Measurements from ENCODE around the gene SNX5.

SNX5 gene

GRCh38 chr20:17934141-17934862 is 34.3 kb downstream of the SNX5 start:
- Histone ChIP-seq H3K36me3 (ENCODE audit: insufficient read depth, low read length) (no peaks in the 10 kb centered on the region), H3K4me1 (ENCODE audit: insufficient read depth, low read length) (peaks cover 30% of the 10 kb centered on the region), H3K9me3 (ENCODE audit: control insufficient read depth, insufficient read depth, low read length) (no peaks in the 10 kb centered on the region), H3K9ac (ENCODE audit: low read depth, low read length) (no peak overlapping the region)

DNA sequence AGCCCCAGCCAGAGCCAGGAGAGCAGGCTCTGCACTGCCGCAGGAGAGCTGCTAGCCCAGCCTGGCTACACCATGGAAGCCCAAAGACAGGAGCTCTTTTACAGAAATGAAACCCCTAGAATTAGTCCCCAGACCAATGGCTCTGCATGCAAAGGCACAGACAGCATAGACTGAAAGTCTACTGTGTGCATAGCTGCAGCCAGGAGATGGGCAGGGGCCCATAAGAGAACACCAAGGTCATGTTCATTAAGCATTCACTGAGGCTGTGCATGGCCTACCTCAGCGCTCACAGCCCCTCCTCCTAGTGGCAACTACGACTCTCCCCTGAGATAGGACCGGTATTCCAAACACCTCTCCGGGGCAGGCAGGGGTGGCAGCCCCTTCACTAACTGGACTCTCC is 34.9 kb downstream of the SNX5 start:
- H3K36me3 ChIP-seq (ENCODE audit: insufficient read depth, low read length): no peaks in the 10 kb centered on the region
- H3K9me3 ChIP-seq (ENCODE audit: control insufficient read depth, insufficient read depth, low read length): no peaks in the 10 kb centered on the region
- no peak overlapping the region for H3K9ac ChIP-seq (ENCODE audit: low read depth, low read length)
- peaks cover 30% of the 10 kb centered on the region for H3K4me1 ChIP-seq (ENCODE audit: insufficient read depth, low read length)

GRCh38 chr20:17933121-17933520 is 35.5 kb downstream of the SNX5 start:
- Histone ChIP-seq H3K4me1 (ENCODE audit: insufficient read depth, low read length) (peaks cover 29% of the 10 kb centered on the region), H3K36me3 (ENCODE audit: insufficient read depth, low read length) (no peaks in the 10 kb centered on the region), H3K9me3 (ENCODE audit: control insufficient read depth, insufficient read depth, low read length) (no peaks in the 10 kb centered on the region), H3K9ac (ENCODE audit: low read depth, low read length) (no peak overlapping the region)

- no peaks in the 10 kb centered on the region for H3K9me3 ChIP-seq (ENCODE audit: control insufficient read depth, insufficient read depth, low read length)
- no peak overlapping the region for H3K9ac ChIP-seq (ENCODE audit: low read depth, low read length)
- H3K36me3 ChIP-seq (ENCODE audit: insufficient read depth, low read length): no peaks in the 10 kb centered on the region
- peaks cover 27% of the 10 kb centered on the region for H3K4me1 ChIP-seq (ENCODE audit: insufficient read depth, low read length)
Measured at GRCh38 chr20:17932396-17932795, 36.2 kb downstream of the SNX5 start.

- no peaks in the 10 kb centered on the region for H3K36me3 ChIP-seq (ENCODE audit: insufficient read depth, low read length)
- no peaks in the 10 kb centered on the region for H3K9me3 ChIP-seq (ENCODE audit: control insufficient read depth, insufficient read depth, low read length)
- no peak overlapping the region for H3K9ac ChIP-seq (ENCODE audit: low read depth, low read length)
- H3K4me1 ChIP-seq (ENCODE audit: insufficient read depth, low read length): peaks cover 19% of the 10 kb centered on the region
Measured at GRCh38 chr20:17931513-17931912, 37.1 kb downstream of the SNX5 start.

GRCh38 chr20:17928633-17929311 is 39.8 kb downstream of the SNX5 start:
- no peak overlapping the region for H3K9ac ChIP-seq (ENCODE audit: low read depth, low read length)
- H3K4me1 ChIP-seq (ENCODE audit: insufficient read depth, low read length): peaks cover 6% of the 10 kb centered on the region
- H3K36me3 ChIP-seq (ENCODE audit: insufficient read depth, low read length): no peaks in the 10 kb centered on the region
- H3K9me3 ChIP-seq (ENCODE audit: control insufficient read depth, insufficient read depth, low read length): no peaks in the 10 kb centered on the region

GRCh38 chr20:17928211-17928611 is 40.4 kb downstream of the SNX5 start:
- Histone ChIP-seq H3K9ac (ENCODE audit: low read depth, low read length) (no peak overlapping the region), H3K36me3 (ENCODE audit: insufficient read depth, low read length) (no peaks in the 10 kb centered on the region), H3K4me1 (ENCODE audit: insufficient read depth, low read length) (peaks cover 6% of the 10 kb centered on the region), H3K9me3 (ENCODE audit: control insufficient read depth, insufficient read depth, low read length) (no peaks in the 10 kb centered on the region)

DNA sequence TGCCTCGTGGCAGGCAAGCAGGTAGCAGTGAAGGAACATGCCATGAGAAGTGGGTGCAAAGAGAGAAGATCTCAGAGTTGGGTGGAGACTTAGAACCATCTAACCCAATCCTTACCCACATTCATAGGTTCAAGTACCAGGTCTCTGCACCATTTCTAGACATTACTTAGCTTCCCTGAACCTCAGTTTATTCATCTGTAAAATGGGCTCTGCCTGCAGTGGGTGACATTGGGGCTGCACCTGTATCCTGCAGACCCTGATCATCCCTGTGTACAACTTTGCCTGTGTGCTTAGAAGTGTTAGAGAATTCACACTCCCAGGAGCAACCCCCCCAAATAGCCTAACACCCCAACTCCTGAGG is 42.7 kb downstream of the SNX5 start:
- Histone ChIP-seq H3K9ac (ENCODE audit: low read depth, low read length) (no peak overlapping the region), H3K36me3 (ENCODE audit: insufficient read depth, low read length) (no peaks in the 10 kb centered on the region), H3K4me1 (ENCODE audit: insufficient read depth, low read length) (peaks cover 6% of the 10 kb centered on the region), H3K9me3 (ENCODE audit: control insufficient read depth, insufficient read depth, low read length) (no peaks in the 10 kb centered on the region)

- H3K9ac ChIP-seq (ENCODE audit: low read depth, low read length): no peak overlapping the region
- H3K36me3 ChIP-seq (ENCODE audit: insufficient read depth, low read length): no peaks in the 10 kb centered on the region
- H3K4me1 ChIP-seq (ENCODE audit: insufficient read depth, low read length): peaks cover 6% of the 10 kb centered on the region
- H3K9me3 ChIP-seq (ENCODE audit: control insufficient read depth, insufficient read depth, low read length): no peaks in the 10 kb centered on the region
Measured at GRCh38 chr20:17925141-17925939, 43.3 kb downstream of the SNX5 start.

- Histone ChIP-seq H3K9me3 (ENCODE audit: control insufficient read depth, insufficient read depth, low read length) (no peaks in the 10 kb centered on the region), H3K9ac (ENCODE audit: low read depth, low read length) (no peak overlapping the region), H3K4me1 (ENCODE audit: insufficient read depth, low read length) (no peaks in the 10 kb centered on the region), H3K36me3 (ENCODE audit: insufficient read depth, low read length) (no peaks in the 10 kb centered on the region)
Measured at GRCh38 chr20:17921774-17922173, 46.8 kb downstream of the SNX5 start.

DNA sequence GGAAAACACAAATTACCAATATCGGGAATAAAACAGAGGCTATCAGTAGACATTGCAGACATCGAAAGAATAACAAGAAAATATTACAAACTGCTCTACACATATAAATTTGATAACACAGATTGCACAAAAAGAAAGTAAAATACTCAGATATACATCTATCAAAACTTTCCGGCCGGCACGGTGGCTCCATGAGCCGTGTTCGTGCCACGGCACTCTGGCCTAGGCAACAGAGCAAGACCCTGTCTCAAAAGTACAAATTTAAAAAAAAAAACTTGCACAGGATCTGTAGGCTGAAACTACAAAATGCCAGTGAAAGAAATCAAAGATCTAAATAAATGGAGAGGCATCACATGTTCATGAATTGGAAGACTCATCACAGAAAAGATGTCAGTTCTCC is 49.4 kb downstream of the SNX5 start:
- H3K36me3 ChIP-seq (ENCODE audit: insufficient read depth, low read length): no peaks in the 10 kb centered on the region
- H3K4me1 ChIP-seq (ENCODE audit: insufficient read depth, low read length): no peaks in the 10 kb centered on the region
- H3K9ac ChIP-seq (ENCODE audit: low read depth, low read length): no peak overlapping the region
- H3K9me3 ChIP-seq (ENCODE audit: control insufficient read depth, insufficient read depth, low read length): no peaks in the 10 kb centered on the region

GRCh38 chr20:17917832-17918618 is 50.6 kb downstream of the SNX5 start:
- H3K4me1 ChIP-seq (ENCODE audit: insufficient read depth, low read length): no peaks in the 10 kb centered on the region
- no peaks in the 10 kb centered on the region for H3K9me3 ChIP-seq (ENCODE audit: control insufficient read depth, insufficient read depth, low read length)
- H3K36me3 ChIP-seq (ENCODE audit: insufficient read depth, low read length): no peaks in the 10 kb centered on the region
- no peak overlapping the region for H3K9ac ChIP-seq (ENCODE audit: low read depth, low read length)

GRCh38 chr20:17916433-17916891 is 52.1 kb downstream of the SNX5 start:
- H3K36me3 ChIP-seq (ENCODE audit: insufficient read depth, low read length): no peaks in the 10 kb centered on the region
- H3K9ac ChIP-seq (ENCODE audit: low read depth, low read length): no peak overlapping the region
- H3K9me3 ChIP-seq (ENCODE audit: control insufficient read depth, insufficient read depth, low read length): no peaks in the 10 kb centered on the region
- no peaks in the 10 kb centered on the region for H3K4me1 ChIP-seq (ENCODE audit: insufficient read depth, low read length)

- H3K9ac ChIP-seq (ENCODE audit: low read depth, low read length): no peak overlapping the region
- H3K4me1 ChIP-seq (ENCODE audit: insufficient read depth, low read length): peaks cover 4% of the 10 kb centered on the region; the same call in 1 of the 2 replicates
- no peaks in the 10 kb centered on the region for H3K36me3 ChIP-seq (ENCODE audit: insufficient read depth, low read length)
- H3K9me3 ChIP-seq (ENCODE audit: control insufficient read depth, insufficient read depth, low read length): no peaks in the 10 kb centered on the region
Measured at GRCh38 chr20:17914957-17915356, 53.6 kb downstream of the SNX5 start.
